Hindlimb muscle (tissue), 1 donor: ENCODE data around the gene LXN. TPM values are rescaled to one million over a fixed set of nuclear protein-coding genes. Genes with fewer than 3 reads are reported as not detected.
A peak's percentile ranks its signal among the peaks of the same experiment; 100 is the strongest.
"Not testable (repeated sequence)": the region's sequence is repeated elsewhere in the genome, so short reads cannot be mapped to it uniquely, and the experiment has no call there.

ENCODE experiments used
- DNase-seq: peaks from one replicate; pipeline ENCODE4 v3.0.0-alpha.2; 2013
- polyA plus RNA-seq: library from polyadenylated mRNA; unstranded; fragments of 120-200 nt; gene quantifications from one replicate; pipeline ENCODE4 v1.2.1, GENCODE V29; 2013; ENCODE audit not compliant: insufficient read length

LXN gene, protein sequence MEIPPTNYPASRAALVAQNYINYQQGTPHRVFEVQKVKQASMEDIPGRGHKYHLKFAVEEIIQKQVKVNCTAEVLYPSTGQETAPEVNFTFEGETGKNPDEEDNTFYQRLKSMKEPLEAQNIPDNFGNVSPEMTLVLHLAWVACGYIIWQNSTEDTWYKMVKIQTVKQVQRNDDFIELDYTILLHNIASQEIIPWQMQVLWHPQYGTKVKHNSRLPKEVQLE
- 17.8 TPM for polyA plus RNA-seq

DNA sequence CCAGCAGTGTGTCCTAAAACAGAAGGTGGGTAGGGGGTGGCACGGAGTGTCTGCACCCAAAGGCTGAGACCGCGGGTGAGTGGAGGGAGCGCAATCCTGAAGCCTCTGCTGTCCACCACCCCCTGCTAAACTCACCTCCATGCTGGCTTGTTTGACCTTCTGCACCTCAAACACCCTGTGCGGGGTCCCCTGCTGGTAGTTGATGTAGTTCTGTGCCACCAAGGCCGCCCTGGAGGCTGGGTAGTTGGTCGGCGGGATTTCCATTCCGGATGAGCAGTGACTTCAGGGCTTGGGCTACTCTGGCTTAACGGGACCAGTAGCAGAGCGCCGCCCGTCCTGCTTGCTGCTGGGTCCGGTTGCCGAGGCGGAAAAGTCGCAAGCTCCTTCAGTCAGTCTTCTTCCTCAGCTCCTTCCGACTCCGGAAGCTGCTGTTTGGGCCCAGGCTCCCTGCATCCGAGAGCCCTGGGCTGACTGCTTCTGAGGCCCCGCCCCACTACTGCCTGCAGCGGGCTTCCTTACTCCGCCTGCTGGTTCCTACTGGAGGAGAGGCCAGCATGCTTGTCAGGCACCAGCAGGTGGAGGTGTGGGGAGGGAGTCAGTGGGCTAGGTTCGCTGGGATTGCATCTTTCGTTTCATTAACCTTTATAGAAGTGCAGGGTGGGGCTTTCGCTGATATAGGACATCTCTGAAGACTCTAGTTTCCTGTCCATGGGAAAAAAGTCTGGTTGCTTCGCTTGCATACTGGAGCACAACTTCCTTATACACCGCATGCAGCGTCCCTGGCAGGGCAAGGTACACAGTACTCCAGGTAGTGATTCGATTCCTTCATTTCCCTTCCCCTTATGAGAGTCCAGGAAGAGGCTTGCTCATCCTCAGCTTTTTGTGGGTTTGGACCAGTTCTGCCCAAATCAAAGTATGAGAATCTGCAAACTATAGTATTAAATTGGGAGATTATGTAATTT, at the start of gene LXN:
Gene LXN, minus strand, starts transcription at position 434 of the 962 bp plus-strand sequence. Its CDS starts 170 bp downstream, at position 264.
- DNase-seq: peak; percentile 86

DNA sequence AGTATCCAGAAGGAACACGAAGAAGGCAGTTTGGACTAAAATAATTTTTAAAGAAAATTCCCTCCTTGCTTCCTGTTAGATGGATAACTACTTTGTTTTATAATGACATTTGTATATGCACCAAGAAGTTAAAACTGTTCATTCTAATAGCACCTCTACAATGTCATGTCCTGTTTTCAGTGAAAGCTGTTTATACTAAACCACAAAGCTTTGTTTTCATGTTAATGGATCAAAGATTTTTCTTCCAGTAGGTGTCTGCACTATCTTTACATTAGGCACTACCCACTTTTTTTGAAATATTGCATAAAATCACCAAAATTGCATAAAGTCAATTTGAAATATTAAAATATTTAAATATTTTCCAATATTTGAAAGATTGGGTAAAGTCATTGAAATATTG, 49.7 kb upstream of the LXN start:
- DNase-seq: no peak

DNA sequence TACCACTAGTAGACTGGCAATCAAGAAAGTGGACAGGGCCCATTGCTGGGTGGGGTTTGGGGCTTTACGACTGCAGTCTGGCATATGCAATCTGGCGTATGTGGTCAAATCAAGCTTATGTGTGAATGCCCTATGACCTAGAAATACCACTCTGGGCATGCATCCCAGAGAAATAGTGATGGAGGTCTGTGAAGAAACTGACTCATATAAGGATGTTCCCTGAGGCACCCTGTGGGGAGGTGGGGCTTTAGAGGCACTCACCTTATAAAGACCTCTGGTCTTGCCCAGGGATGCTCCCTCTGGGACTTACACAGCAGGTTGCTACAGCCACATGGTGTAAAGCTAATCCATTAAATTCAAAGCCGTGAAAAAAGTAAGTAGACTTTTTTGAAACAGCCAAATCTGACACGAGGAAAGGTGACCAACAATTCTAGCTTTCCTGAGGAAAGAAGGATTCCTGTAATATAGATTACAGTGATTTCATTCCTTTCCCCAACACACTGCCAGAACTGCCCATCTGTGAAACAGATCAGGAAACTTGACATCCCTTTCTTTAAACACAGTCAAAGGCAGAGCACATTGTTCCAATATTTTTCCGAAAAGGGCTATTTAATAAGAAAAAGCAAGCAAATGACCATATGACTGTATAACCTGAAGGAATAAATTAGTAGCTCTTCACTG, 46.2 kb upstream of the LXN start:
- DNase-seq: peak; percentile 78

DNA sequence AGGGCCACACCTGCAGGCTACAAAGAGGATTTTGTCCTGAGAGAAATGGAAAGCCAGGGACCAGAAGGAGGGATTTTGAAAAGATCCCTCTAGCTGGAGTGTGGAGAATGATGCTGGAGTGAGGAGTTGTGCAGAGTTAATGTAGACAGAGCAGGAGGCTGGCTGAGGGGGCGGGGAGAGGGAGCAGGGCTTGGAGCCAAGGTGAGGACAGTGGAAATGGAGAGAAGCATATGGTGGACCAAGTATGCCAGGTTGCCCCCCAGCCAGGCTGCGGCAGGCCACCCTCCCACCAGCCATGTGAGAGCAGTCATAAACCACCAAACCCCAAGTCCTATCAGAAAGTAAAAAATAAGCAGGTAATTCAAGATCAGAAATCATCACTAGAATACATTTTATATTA, 45.1 kb upstream of the LXN start:
- no peak for DNase-seq

DNA sequence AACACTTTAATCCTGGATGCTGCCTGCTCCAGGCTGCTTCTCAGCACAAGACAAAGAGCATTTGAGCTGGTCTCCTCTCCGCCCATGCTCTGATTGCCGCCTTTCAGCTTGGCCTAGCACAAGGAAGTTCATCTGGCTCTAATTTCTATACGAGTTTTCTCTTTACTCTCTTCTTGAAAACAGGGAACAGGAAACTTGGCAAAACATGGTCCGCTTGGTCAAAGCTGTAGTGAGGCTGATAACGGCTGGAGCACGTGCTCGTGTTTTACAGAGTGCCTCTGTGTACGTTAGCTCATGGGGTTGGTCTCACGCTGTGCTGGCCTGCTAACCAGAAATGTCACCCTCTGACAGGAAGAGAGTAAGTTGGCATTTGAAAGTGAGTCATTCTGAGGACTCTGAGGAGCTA, 40.6 kb upstream of the LXN start:
- no peak for DNase-seq

DNA sequence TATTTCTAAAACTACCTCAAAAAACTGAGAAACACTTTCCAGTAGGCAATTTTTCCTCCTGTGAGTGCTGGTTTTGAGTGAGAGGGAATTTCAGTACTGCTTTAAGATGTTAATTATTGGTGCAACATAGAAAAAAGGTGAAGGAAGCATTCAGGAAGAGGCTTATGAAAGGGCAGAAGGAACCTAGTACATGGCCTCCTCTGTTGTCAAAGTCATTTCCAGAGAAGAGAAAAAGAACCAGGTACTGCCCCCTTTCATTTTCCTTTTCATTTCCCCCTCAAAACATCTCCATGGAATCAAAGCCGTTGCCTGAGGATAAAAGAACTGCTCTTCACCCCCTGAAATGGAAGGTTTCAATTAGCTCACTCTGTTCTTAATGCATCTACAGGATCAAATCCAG, 40.0 kb upstream of the LXN start:
- no peak for DNase-seq

DNA sequence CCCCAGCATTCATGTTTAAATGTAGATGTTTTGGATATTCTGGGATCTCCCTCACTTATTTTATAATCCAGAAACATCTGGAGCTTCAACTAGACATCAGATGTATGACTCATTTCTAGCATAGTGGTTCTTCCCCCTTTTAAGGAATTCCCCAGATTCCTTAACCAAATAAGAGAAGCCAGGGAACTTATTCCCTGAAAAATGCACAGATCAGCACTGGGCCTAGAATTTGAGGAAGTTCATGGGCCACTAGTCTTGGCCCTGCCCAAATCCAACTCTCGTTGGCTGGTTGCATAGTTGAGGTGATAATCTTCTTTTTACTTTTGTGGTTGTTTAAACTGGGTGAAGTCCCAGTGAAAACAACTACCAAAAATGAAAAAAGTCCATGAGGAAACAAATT, 39.4 kb upstream of the LXN start:
- DNase-seq: no peak

DNA sequence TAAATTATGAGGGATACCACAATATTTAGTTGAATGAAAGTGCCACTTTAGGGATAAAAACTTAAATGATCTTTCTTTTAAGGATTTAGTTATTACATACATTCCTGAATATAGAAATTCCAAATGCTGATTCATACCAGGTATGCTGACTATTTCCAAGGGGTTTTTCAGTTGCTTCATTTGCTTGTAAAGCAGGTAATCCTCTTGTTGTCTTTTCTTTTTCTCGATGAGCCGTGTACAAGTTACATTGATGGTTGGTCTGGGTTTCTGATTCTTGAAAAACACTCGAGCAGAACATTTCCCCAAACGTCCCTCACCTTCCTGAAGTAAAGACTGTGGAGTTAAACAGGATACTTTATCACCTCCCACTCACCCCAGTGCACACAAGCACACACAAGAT, 38.2 kb upstream of the LXN start:
- no peak for DNase-seq

DNA sequence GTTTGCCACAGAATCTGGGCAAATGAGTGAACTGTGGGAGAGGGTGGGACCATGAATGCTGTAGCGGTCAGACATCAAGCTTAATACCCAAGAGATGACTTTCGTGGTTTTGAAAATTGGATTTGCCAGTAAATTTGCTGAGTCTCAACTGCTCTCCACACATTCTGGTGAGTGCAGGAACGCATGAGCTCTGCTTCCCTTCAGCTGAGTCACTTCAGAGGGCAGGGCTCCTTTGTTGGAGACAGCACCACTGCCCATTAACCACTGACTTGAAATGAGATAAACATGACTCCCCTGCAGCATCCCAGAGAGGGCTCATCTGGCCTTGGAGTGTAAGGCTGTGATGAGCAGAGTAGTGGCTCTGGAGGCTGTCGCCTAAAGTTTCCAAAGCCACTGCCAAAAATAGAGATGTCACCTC, 37.2 kb upstream of the LXN start:
- no peak for DNase-seq

DNA sequence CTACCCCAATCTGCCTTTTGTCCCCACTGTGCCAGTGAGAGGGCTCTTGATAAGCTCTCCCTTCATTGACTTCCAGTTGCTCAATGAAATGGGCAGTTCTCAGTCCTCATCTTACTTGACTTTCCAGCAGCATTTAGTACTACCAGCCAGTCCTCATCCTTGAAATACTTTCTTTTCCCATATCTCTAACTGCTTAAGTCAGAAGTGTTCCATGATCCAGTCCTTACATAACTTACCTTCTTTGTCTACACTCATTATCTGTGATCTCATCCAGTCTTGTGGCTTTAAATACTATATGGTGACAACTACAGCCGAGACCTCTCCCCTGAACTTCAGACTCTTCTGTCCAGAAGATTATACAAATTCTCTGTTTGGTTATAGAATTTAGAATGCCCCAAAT, 31.1 kb upstream of the LXN start:
- DNase-seq: no peak

DNA sequence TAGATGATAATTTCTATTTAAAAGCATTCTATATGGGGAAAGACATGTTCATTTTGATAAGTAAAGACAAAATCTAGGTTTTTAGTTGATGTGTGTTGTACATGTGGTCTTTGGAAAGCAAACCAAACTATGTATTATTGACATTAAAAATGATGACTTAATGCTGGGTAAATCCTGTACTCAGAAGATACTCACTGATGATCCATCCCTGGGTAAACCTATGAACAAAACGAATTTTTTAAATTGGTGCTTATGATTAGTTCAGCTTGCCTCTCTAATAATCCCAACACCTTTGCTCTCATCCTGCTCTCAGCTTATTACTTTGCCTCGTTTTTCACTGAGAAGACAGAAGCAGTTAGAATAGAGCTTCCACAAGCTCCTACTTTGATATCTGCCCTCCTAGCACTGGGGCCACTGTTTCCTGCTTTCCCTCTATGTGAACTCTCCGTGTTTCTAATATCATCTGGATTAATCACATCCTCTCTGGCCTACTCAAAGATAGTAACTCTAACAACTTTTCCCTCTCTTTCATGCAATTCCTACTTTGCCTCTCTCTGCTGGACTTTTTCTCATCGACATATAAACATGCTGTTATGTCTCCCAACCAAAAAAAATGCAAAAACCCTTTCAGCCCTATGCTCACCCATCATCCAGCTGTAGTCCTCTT, 30.5 kb upstream of the LXN start:
- no peak for DNase-seq

DNA sequence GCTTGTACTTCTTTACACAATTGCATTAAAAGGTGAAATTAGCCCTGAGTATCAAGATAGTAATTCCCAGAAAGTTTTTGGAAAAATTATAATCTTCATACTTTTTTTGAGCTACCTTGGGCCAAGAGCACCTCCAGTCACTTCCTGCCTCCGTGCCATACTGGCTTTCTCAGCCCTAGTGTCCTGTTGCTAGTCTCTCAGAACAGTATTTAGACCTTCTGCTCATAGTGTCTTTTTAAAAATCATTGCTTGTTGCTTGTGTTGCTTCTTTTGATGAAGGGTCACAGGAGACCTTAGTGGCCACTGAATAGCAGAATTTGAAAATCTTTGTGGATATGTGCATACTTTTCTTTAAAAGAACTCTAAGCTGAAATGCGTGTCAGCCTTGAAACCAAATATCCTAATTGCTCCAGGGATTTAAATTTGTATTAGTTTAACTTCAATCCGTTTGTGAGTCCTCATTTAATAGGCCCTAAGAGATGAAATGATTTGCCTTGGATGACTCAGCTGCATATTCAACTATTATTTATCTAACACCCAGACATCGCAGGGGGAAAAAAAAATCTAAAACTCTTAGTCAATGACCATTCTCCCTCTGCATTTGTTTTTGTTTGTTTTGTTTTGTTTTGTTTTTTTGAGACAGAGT, 29.1 kb upstream of the LXN start:
- DNase-seq: no peak

DNA sequence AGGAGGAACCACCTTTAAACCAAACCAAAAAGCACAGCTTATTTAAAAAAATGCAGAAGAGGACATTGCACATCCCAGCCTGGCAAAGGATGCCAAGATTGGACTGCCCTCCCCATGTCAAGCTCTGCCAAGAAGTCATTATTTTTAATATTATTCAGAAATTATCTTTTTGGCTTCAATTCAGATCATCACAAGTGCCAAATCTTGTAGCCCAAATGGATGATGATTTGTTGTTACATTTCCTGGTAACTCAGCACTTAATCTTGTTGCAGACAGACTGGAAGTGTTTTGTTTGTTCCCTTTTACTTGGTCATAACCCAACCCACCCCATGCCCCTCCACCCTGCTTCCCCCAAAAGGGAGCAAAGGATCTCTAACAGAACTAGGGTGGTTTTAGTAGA, 28.1 kb upstream of the LXN start:
- DNase-seq: no peak

DNA sequence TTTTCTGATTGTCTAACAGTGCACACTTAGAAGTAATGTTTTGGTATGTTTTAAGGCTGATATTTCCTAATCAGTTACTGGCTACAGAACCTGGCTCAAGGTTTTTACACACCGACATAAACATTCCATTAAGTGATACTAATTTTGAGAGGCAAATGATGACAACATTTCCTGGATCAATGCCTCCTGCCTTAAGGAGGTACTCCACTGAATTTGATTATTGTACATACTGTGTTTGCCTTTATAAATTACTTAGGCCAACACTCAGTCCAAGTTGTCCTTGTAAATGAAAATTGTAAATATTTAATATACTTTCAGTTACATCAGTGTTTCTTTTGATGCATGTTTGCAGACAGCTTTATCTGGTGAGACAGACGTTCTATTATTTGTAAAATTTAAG, 24.2 kb upstream of the LXN start:
- no peak for DNase-seq

DNA sequence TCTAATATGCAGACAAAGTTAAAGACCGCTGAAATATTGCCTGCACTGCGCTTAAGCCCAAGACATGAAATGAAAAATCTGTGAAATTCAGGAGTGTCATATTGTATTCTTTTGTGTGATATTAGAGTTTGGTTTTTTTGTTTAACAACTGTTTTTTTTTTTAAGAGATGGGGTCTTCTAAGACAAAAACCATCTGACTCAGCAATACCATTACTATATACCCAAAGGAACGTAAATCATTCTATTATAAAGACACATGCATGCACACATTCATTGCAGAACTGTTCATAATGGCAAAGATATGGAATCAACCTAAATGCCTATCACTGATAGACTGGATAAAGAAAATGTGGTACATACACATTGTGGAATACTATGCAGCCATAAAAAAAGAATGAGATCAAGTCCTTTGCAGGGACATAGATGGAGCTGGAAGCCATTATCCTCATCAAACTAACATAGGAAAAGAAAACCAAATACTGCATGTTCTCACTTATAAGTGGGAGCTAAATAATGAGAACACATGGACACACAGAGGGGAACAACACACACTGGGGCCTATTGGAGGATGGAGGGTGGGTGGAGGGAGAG, 21.5 kb upstream of the LXN start:
- not testable (repeated sequence) for DNase-seq

DNA sequence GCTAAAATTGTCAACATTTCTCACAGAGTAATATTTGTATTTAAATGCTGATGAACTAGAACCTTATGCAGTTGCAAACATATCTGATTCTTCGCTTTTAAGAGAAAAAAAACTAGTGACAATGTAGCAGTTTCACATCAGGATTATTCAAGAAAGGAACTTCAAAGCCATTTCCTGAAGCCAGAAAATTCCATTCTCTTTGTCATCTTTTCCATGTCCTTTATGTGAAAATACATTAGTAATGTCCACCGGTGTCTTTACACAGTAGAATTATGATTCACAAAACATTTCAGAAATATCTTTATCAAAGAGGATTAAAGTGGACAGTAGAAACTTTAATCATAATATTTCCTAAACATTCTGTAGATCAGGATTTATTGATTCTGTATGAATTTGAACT, 12.7 kb upstream of the LXN start:
- DNase-seq: no peak

DNA sequence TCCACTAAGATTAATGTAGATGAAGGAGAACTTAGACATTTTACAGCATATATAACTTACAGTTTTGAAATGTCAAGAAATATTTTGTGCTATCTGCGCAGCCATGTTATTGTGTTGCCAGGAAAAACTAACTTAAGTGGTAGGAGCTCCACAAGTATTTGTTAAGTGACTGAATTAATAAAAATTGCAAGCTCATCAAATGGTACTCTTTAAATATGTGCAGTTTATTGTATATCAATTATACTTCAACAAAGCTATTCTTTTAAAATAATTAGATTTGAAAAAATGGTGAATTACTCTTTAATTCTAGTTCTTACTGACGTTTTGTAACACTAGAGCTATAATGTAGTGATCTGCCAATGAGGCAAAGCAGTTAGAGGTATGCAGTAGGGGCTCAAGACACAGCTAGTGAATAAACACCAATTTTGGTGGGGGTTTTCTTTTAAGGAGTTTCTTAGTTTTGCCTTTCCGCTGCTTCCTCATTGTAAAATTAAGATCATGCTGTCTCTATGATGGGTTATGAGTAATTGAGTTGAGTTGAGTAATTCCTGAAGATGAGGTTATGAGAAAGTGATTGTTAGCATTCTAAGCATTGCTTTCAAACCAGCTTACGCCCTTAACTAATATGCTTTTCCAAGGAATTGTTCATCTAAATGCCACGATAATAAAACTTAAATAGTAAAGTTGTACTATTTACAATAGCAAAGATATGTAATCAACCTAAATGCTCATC, 10.9 kb upstream of the LXN start:
- DNase-seq: no peak

DNA sequence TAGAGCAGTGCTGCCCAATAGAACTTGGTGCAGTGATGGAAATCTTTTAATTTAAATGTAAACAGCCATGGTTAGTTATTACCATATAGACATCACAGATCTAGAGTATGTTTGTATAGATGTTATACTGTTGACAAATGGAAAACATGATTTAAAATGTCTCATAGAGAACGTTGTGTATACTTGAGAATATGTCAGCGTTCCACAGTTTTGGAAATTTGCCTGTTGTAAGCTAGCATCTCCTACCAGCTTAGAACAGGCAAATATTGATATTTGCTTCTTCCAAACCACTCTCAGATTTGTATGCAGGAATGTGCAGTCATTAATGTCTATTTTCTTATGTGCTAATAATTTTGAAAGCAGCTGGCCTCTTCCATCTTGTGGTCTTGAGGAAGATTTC, 8.4 kb upstream of the LXN start:
- no peak for DNase-seq

DNA sequence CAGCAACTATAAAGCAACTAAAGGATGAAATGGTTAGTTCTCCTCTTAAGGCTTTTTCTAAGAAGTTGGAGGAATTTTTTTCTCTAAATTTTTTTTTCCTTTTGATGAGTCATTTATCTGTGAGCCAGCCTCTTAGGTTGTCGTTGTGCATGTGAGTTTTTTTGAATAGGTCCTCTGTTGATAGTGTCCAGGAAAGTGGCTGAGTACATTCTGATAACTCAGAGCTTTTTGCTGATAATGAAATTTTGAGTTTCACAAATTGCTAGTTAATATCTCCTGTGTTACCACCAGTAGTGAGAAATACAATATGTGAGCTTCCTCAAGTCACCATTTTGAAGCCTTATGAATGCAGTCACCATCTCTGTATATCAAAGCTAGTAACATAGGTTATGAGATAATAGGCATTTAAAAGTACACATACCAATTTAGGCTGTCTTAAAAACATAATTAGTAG, 7.1 kb upstream of the LXN start:
- DNase-seq: no peak

DNA sequence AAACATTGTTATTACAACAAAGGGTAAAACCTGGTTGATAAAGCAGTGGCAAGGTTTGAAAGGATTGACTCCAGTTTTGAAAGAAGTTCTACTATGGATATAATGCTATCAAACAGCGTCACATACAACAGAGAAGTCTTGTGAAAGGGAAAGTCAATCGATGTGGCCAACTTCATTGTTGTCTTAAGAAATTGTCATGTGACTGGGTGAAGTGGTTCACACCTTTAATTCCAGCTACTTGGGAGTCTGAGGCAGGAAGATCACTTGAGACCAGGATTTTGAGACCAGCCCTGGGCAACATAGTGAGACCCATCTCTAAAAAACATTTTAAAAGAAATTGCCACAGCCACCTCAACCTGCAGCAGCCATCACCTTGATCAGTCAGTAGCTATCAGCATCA, 6.2 kb upstream of the LXN start:
- DNase-seq: no peak

DNA sequence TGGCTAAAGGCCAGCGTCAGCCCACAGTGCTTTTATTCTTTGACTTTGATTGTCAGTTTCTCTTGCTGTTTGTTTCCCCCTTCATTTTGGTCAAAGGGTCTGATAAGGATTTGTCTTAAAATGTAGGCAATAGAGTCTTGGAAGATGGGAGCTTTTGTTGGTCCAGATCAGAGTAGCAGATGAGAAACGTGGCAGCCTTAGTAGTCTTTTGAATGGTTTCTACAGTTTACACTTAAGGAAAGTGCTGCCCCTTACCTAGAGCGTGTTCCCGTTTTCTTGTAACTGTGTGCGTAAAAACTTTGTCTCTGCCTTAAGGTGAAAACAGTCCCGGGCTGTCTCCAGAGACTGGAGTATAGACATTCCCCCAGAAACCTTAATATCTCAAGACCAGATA, 630 bp downstream of the LXN start:
- no peak for DNase-seq
